ENCODE measurements around the gene SCUBE1.

DNA sequence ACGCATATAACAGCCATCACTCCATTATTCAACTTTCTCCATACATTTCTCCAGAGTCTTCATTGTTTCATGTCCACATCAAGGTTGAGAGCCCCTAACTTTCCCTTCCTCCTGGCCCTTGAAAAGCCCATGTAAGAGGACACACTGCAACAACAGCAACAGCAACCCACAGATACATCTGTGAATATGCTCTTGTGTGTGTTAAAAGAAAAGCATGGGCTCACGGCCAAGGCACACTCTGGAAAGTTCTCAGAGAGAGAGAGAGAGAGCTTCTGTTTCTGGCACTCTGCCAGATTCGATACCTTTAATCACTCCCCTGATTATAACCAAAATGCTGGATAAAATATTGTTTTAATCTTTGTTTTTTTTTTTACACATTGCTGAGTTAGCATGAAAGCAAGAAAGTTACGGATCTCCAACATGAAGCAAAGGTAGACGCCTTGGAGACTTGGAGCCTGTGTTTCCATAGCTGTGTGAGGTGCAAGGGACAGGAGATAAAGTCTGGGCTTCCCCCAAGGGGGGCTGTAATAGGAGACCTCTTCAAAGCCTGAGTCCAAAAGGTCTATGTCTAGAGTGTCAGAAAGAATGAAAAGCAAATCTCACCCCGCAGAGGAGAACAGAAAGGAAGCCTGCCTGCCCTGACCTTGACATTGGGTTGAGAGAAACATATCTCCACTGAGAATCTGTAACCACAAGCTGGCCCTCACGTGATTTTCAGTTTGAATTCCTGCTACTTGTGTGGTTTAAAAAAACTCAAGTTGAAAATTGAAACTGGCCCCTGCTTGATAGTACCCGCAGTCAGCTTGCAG lies 34.9 kb upstream of the SCUBE1 start:
- no peak for TF ChIP-seq SUZ12 (IDR thresholded peaks at IDR 0.05; ENCODE audit: extremely low read depth, insufficient read depth, insufficient read length)
- TF ChIP-seq ZNF274 (IDR thresholded peaks at IDR 0.05; ENCODE audit: low read depth, low read length), result no peak
